Prostate gland (tissue), 2 donors: ENCODE measurements around the gene NUP58.

ENCODE experiments used
- POLR2A ChIP-seq: fragments of 450-650 bp; IDR thresholded peaks from one replicate; pipeline ENCODE4 v1.6.1; 2016; ENCODE audit warnings: antibody characterized with exemption, mild to moderate bottlenecking
- POLR2AphosphoS5 ChIP-seq: sonication (generic); formaldehyde crosslinking; IDR thresholded peaks from one replicate; pipeline ENCODE4 v1.6.1; 2017; ENCODE audit warnings: antibody characterized with exemption
- TF ChIP-seq, protein P1 (sequence below), 4 experiments: fragments of 200-600 bp in 2 of 4; fragments of 450-650 bp in 2 of 4; sonication (generic) in 2 of 4; IDR thresholded peaks; 1 replicate in 3 of 4; 2 replicates in 1 of 4; pipeline ENCODE4 v1.5.1; 2016 to 2019; ENCODE audit warnings: antibody characterized with exemption in 4 of 4, mild to moderate bottlenecking in 2 of 4, moderate library complexity in 2 of 4

DNA sequence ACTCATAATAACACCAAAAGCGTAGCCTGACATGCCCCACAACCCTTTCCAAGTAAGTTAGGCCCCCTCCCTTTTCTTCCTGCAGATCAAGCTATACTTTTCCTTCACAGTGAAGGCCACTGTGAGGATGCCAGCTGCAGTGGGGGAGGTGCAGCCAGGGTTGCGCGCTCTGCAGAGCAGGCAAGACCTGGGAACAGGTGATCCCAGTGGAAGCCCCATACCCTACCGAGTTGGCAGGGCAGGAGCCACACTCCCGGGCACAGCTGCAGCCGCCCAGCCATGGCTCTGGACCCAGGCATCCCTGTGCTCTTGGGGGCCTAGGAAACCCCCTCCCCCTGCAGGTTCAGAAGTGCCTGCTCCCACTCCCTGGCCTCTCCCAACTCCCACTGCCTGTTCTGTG, 32.9 kb upstream of the NUP58 start:
- TF ChIP-seq, protein P1, sequence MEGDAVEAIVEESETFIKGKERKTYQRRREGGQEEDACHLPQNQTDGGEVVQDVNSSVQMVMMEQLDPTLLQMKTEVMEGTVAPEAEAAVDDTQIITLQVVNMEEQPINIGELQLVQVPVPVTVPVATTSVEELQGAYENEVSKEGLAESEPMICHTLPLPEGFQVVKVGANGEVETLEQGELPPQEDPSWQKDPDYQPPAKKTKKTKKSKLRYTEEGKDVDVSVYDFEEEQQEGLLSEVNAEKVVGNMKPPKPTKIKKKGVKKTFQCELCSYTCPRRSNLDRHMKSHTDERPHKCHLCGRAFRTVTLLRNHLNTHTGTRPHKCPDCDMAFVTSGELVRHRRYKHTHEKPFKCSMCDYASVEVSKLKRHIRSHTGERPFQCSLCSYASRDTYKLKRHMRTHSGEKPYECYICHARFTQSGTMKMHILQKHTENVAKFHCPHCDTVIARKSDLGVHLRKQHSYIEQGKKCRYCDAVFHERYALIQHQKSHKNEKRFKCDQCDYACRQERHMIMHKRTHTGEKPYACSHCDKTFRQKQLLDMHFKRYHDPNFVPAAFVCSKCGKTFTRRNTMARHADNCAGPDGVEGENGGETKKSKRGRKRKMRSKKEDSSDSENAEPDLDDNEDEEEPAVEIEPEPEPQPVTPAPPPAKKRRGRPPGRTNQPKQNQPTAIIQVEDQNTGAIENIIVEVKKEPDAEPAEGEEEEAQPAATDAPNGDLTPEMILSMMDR (IDR thresholded peaks at IDR 0.05): no peak
- TF ChIP-seq POLR2AphosphoS5: no peak
- no peak for TF ChIP-seq POLR2A
